Endothelial cell (in vitro differentiated cells): Measurements from ENCODE around the gene SYT8. TPM values are rescaled to one million over a fixed set of nuclear protein-coding genes. Genes with fewer than 3 reads are reported as not detected.
"Not testable (repeated sequence)": the region's sequence is repeated elsewhere in the genome, so short reads cannot be mapped to it uniquely, and the experiment has no call there.

Source experiments
- DNase-seq: peaks from one replicate; pipeline ENCODE4 v3.0.0; 2021; ENCODE audit warnings: low spot score
- H3K27ac Mint-ChIP-seq: one replicate; pipeline ENCODE4 v1.8.0; 2021; ENCODE audit warnings: mixed read lengths, inconsistent platforms; ENCODE audit not compliant: unreplicated experiment
- H3K27me3 Mint-ChIP-seq: one replicate; pipeline ENCODE4 v1.8.0; 2021; ENCODE audit warnings: mild to moderate bottlenecking, moderate library complexity, mixed read lengths, inconsistent platforms; ENCODE audit not compliant: unreplicated experiment
- H3K36me3 Mint-ChIP-seq: one replicate; pipeline ENCODE4 v1.8.0; 2021; ENCODE audit warnings: mild to moderate bottlenecking, low read depth, mixed read lengths, inconsistent platforms; ENCODE audit not compliant: unreplicated experiment
- H3K4me1 Mint-ChIP-seq: one replicate; pipeline ENCODE4 v1.8.0; 2021; ENCODE audit warnings: mild to moderate bottlenecking, mixed read lengths, inconsistent platforms; ENCODE audit not compliant: unreplicated experiment
- H3K4me3 Mint-ChIP-seq: one replicate; pipeline ENCODE4 v1.8.0; 2021; ENCODE audit warnings: mild to moderate bottlenecking, mixed read lengths, inconsistent platforms; ENCODE audit not compliant: unreplicated experiment
- H3K9me3 Mint-ChIP-seq: one replicate; pipeline ENCODE4 v1.8.0; 2021; ENCODE audit warnings: mixed read lengths, inconsistent platforms; ENCODE audit not compliant: unreplicated experiment
- CTCF ChIP-seq: fragments of 200-600 bp; sonication (generic); IDR thresholded peaks from one replicate; pipeline ENCODE4 v1.5.0; 2021; ENCODE audit warnings: antibody characterized with exemption; ENCODE audit not compliant: unreplicated experiment
- total RNA-seq: library from RNA; stranded (reverse); fragmentation: NEBNext Ultra II Directional; extraction: Animal tissue kit (Norgen Biotek cat#: 25700); gene quantifications from one replicate; pipeline ENCODE4 v1.2.1, GENCODE V29; 2021; ENCODE audit not compliant: unreplicated experiment

Gene SYT8
- total RNA-seq, 1 donor from 2014 or later: not detected

GRCh38 chr11:1870721-1871466 lies 36.1 kb downstream of the SYT8 start:
- Mint-ChIP-seq H3K4me1 (no peaks in the 10 kb centered on the region), H3K36me3 (no peaks in the 10 kb centered on the region), H3K4me3 (no peak overlapping the region), H3K27me3 (peaks cover 14% of the 10 kb centered on the region), H3K27ac (no peak overlapping the region), H3K9me3 (no peaks in the 10 kb centered on the region)
- TF ChIP-seq CTCF: no peak
- no peak for DNase-seq

GRCh38 chr11:1871531-1871930 lies 36.7 kb downstream of the SYT8 start:
- Mint-ChIP-seq H3K36me3 (no peaks in the 10 kb centered on the region), H3K9me3 (no peaks in the 10 kb centered on the region), H3K4me1 (no peaks in the 10 kb centered on the region), H3K27me3 (peaks cover 14% of the 10 kb centered on the region), H3K27ac (no peak overlapping the region), H3K4me3 (no peak overlapping the region)
- no peak for DNase-seq
- TF ChIP-seq CTCF: no peak

GRCh38 chr11:1872267-1872985 lies 37.6 kb downstream of the SYT8 start:
- no peak for DNase-seq
- Mint-ChIP-seq H3K36me3 (no peaks in the 10 kb centered on the region), H3K27ac (no peak overlapping the region), H3K9me3 (no peaks in the 10 kb centered on the region), H3K4me3 (no peak overlapping the region), H3K4me1 (no peaks in the 10 kb centered on the region), H3K27me3 (peaks cover 14% of the 10 kb centered on the region)
- TF ChIP-seq CTCF: no peak

GRCh38 chr11:1873048-1873812 lies 38.4 kb downstream of the SYT8 start:
- H3K4me3 Mint-ChIP-seq: no peak overlapping the region
- no peaks in the 10 kb centered on the region for H3K9me3 Mint-ChIP-seq
- H3K27ac Mint-ChIP-seq: no peak overlapping the region
- TF ChIP-seq CTCF: no peak
- no peaks in the 10 kb centered on the region for H3K36me3 Mint-ChIP-seq
- H3K27me3 Mint-ChIP-seq: peaks cover 14% of the 10 kb centered on the region
- no peaks in the 10 kb centered on the region for H3K4me1 Mint-ChIP-seq
- DNase-seq: no peak

- H3K27me3 Mint-ChIP-seq: peaks cover 14% of the 10 kb centered on the region
- not testable (repeated sequence) for H3K36me3 Mint-ChIP-seq, DNase-seq, H3K27ac Mint-ChIP-seq, H3K9me3 Mint-ChIP-seq, H3K4me3 Mint-ChIP-seq, H3K4me1 Mint-ChIP-seq
Observed at GRCh38 chr11:1873813-1874150, 39.0 kb downstream of the SYT8 start.

- not testable (repeated sequence) for H3K36me3 Mint-ChIP-seq, H3K27ac Mint-ChIP-seq, H3K9me3 Mint-ChIP-seq, H3K4me3 Mint-ChIP-seq, H3K4me1 Mint-ChIP-seq, DNase-seq
- peaks cover 12% of the 10 kb centered on the region for H3K27me3 Mint-ChIP-seq
Observed at GRCh38 chr11:1874441-1875092, 39.8 kb downstream of the SYT8 start.
